Urinary bladder (tissue), 4 donors: ENCODE results near the gene SETD5. TPM values are rescaled to one million over a fixed set of nuclear protein-coding genes. Genes with fewer than 3 reads are reported as not detected.

Experiments
- DNase-seq: peaks from one replicate; pipeline ENCODE4 v3.0.0-alpha.2; 2015; ENCODE audit errors: extremely low spot score
- H3K27ac ChIP-seq: one replicate; pipeline ENCODE4 v1.5.1; 2013; ENCODE audit warnings: low read depth, mild to moderate bottlenecking, moderate library complexity
- H3K36me3 ChIP-seq: one replicate; pipeline ENCODE4 v1.6.1; 2013; ENCODE audit warnings: mild to moderate bottlenecking, moderate library complexity; ENCODE audit not compliant: insufficient read depth
- H3K4me1 ChIP-seq: one replicate; pipeline ENCODE4 v1.6.1; 2013; ENCODE audit warnings: mild to moderate bottlenecking, moderate library complexity; ENCODE audit not compliant: insufficient read depth
- H3K4me3 ChIP-seq: one replicate; pipeline ENCODE4 v1.5.1; 2013; ENCODE audit warnings: low read depth, low read length
- whole genome bisulfite sequencing: extraction: QIAGEN DNeasy Blood & Tissue Kit; methylation state at CpG from one replicate; pipeline ENCODE4 v1.1.7; 2013; 5-methylcytosine and 5-hydroxymethylcytosine counted together
- polyA plus RNA-seq: library from polyadenylated mRNA; stranded (reverse); fragments of 200-250 nt; gene quantifications from one replicate; pipeline ENCODE4 v1.2.3, GENCODE V29; 2013
- total RNA-seq: library from RNA; depleted of rRNA; stranded (reverse); fragments of >200 nt; gene quantifications from one replicate; pipeline ENCODE4 v1.2.3, GENCODE V29; 2014
- donor health status: healthy with polysubstance abuse.
- donor health status: healthy.

Gene SETD5
- total and polyA plus RNA-seq, 2 donors = 39.7 to 119 TPM

GRCh38 chr3:9384141-9384828, 13.1 kb upstream of the SETD5 start:
- Histone ChIP-seq H3K27ac (no peak overlapping the region), H3K4me3 (no peak overlapping the region), H3K4me1 (no peaks in the 10 kb centered on the region), H3K36me3 (peaks cover 2% of the 10 kb centered on the region)
- WGBS = 84% methylated on average over 13 of the region's 13 CpGs
- DNase-seq = no peak

DNA sequence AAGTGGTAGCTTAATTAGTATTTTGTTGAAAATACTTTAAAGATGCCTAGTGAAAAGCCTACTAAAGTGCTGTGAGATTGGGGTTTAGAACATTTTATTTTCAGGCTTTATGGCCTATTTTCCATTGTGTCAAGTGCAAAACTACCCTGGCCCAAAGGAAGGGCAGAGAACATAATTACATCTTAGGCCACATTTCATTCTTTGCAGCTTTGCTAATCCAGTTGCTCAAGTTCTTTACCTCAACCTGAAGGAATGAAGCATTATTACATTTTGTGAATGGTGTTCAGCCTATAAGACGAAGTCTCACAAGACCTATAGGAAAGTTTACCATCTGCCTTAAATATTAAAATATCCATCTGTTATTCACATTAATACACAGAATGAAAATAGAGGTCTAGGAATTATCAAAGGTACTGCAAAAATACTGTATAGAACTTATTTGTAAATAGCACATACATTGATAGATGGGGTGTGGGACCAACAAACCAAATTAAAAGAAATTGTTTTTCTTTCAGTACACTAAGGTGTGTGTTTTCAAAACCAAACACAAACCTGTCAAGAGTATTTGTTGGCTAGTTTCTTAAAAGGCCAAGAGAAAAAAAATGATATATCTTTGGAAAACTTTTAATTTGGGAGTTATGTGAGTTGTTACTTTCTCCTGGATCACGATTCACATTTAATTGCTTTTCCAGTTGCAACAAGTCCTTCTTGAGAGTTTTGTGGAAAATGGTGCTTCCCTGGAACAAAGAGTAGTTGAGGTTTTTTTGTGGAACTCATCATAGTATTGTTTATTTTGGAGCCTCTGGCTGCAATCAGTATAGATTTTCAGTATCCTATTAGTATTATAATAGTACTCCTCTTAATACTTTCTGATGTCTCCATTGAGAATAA, 12.0 kb upstream of the SETD5 start:
- no peak overlapping the region for H3K4me3 ChIP-seq
- 88% methylated on average over 2 of the region's 2 CpGs for WGBS
- peaks cover 8% of the 10 kb centered on the region for H3K36me3 ChIP-seq
- no peak overlapping the region for H3K27ac ChIP-seq
- DNase-seq = no peak
- no peaks in the 10 kb centered on the region for H3K4me1 ChIP-seq

DNA sequence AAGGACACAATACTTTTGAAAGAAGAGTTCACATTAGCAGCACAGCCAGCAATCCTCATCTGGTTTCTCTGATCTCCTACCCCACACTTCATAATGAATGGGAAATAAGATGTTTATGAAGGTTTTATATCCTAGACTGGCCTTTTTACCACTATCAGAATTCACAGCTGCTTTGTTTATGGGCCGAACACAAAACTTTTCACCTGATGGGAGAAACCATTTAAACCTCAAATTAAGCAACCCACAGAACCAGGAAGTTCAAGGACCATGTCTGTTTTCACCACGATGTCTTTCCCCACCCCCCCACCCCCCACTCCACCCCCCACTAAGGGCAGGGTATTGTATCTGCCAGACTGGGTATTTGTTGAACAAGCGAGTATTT, 11.3 kb upstream of the SETD5 start:
- H3K4me1 ChIP-seq = no peaks in the 10 kb centered on the region
- H3K27ac ChIP-seq = no peak overlapping the region
- WGBS = 78% methylated on average over 3 of the region's 3 CpGs
- H3K36me3 ChIP-seq = peaks cover 9% of the 10 kb centered on the region
- DNase-seq = no peak
- no peak overlapping the region for H3K4me3 ChIP-seq

DNA sequence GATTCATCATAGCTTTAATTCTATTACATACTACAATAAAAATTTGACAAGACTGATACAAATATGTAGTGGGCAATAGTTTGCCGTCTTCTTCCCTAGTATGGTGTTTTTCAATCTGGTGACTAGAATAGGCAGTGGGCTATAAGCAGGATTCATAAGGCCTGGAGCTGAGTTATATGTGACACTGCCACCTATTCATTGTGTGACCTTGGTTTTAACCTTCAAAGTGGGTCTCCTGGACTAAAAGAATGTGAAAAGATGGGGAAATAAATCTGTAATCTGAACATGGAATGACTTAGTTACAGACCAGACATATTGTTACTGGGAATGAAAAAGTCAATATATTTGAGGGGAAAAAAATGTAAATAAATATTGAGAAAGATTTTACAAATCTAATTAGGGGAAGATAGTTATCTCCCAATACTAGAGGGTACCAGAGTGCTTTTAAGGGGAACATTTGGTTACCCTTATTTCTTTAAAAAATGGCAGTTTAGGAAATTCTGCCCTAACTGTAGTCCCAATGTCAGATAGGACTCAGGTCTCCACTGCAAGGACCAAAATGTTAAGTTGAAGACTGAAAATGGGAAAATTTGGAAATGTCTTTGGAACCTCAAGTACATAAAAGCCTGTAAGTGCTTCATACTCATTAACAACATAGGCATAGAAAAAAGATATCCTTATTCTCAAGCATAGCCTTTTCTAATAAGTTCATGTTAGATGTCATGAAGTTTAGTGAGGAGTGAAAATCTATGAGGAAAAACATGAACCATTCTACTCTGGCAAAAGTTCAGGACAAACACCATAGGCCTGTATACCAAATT, 10.7 kb upstream of the SETD5 start:
- peaks cover 11% of the 10 kb centered on the region for H3K36me3 ChIP-seq
- no peak for DNase-seq
- H3K4me3 ChIP-seq = no peak overlapping the region
- H3K4me1 ChIP-seq = no peaks in the 10 kb centered on the region
- 0% methylated on average over 1 of the region's 1 CpG for WGBS
- peak overlapping the region; percentile 10 for H3K27ac ChIP-seq

- DNase-seq = no peak
- no peak overlapping the region for H3K27ac ChIP-seq
- WGBS = 77% methylated on average over 2 of the region's 2 CpGs
- H3K4me1 ChIP-seq = no peaks in the 10 kb centered on the region
- peaks cover 11% of the 10 kb centered on the region for H3K36me3 ChIP-seq
- H3K4me3 ChIP-seq = no peak overlapping the region
Measured at GRCh38 chr3:9387322-9387655, 10.1 kb upstream of the SETD5 start.

- H3K27ac ChIP-seq = no peak overlapping the region
- 78% methylated on average over 2 of the region's 2 CpGs for WGBS
- no peaks in the 10 kb centered on the region for H3K4me1 ChIP-seq
- H3K4me3 ChIP-seq = no peak overlapping the region
- peaks cover 11% of the 10 kb centered on the region for H3K36me3 ChIP-seq
- DNase-seq = no peak
Measured at GRCh38 chr3:9388142-9388541, 9.3 kb upstream of the SETD5 start.

GRCh38 chr3:9388562-9389272, 8.7 kb upstream of the SETD5 start:
- Histone ChIP-seq H3K4me1 (no peaks in the 10 kb centered on the region), H3K4me3 (no peak overlapping the region), H3K36me3 (peaks cover 11% of the 10 kb centered on the region), H3K27ac (no peak overlapping the region)
- no peak for DNase-seq
- 88% methylated on average over 5 of the region's 5 CpGs for WGBS

GRCh38 chr3:9390265-9390888, 7.0 kb upstream of the SETD5 start:
- DNase-seq = no peak
- Histone ChIP-seq H3K27ac (no peak overlapping the region), H3K36me3 (peaks cover 11% of the 10 kb centered on the region), H3K4me3 (no peak overlapping the region), H3K4me1 (peaks cover 2% of the 10 kb centered on the region)
- WGBS = 92% methylated on average over 5 of the region's 5 CpGs

GRCh38 chr3:9392041-9392440, 5.4 kb upstream of the SETD5 start:
- H3K4me1 ChIP-seq = peaks cover 2% of the 10 kb centered on the region
- peaks cover 11% of the 10 kb centered on the region for H3K36me3 ChIP-seq
- H3K4me3 ChIP-seq = no peak overlapping the region
- DNase-seq = no peak
- WGBS = 37% methylated on average over 1 of the region's 1 CpG
- no peak overlapping the region for H3K27ac ChIP-seq

DNA sequence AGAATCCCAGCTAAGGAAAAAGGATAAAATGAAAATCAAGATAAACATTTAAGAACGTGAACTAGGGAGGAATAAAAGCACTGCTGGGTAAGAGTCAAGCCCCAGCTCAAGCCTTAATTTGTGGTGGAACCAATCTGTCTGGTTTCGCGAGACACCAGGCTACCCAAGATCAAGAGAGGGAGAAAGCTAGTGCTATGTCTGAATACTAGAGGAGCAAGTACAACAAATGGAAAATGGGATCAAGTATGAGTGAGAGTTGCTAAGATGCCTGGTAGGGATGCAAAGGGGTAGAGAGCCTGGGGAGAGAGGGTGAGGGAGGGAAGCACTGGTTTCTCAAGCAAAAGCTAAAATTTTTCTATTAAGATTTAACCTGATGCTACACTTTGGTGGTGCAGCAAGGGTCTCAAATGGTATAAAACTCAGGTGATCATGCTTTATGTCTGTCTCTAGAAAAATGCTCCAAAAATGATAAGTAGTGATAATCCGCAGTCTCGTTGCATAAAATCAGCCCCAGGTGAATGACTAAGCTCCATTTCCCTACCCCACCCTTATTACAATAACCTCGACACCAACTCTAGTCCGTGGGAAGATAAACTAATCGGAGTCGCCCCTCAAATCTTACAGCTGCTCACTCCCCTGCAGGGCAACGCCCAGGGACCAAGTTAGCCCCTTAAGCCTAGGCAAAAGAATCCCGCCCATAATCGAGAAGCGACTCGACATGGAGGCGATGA, 1.7 kb upstream of the SETD5 start:
- H3K4me3 ChIP-seq = peak overlapping the region; percentile 63
- no peak for DNase-seq
- WGBS = 5% methylated on average over 15 of the region's 15 CpGs
- peak overlapping the region; percentile 96 for H3K27ac ChIP-seq
- H3K4me1 ChIP-seq = peaks cover 2% of the 10 kb centered on the region
- H3K36me3 ChIP-seq = peaks cover 2% of the 10 kb centered on the region

- Histone ChIP-seq H3K36me3 (peaks cover under 1% of the 10 kb centered on the region), H3K4me3 (peak overlapping the region; percentile 63), H3K27ac (peak overlapping the region; percentile 96), H3K4me1 (peaks cover 2% of the 10 kb centered on the region)
- under 1% methylated on average over 25 of the region's 25 CpGs for whole genome bisulfite sequencing
- DNase-seq = peak; percentile 85
Measured at GRCh38 chr3:9396301-9396631, 1.1 kb upstream of the SETD5 start.

- Histone ChIP-seq H3K4me3 (peak overlapping the region; percentile 63), H3K36me3 (no peaks in the 10 kb centered on the region), H3K4me1 (peaks cover 2% of the 10 kb centered on the region), H3K27ac (peak overlapping the region; percentile 96)
- peak; percentile 98 for DNase-seq
- under 1% methylated on average over 71 of the region's 71 CpGs for WGBS
Measured at GRCh38 chr3:9396632-9397331, 633 bp upstream of the SETD5 start.
